ENCODE data around the gene PPP1R14D. TPM values are rescaled to one million over a fixed set of nuclear protein-coding genes. Genes with fewer than 3 reads are reported as not detected.

Gene PPP1R14D
- total and polyA plus RNA-seq, 2 of the 8 experiments (the other 6 are each of a cell fraction or from before 2014, with no cell fraction given): not detected

GRCh38 chr15:40843885-40844695, 15.6 kb upstream of the PPP1R14D start, which contains the start of gene SPINT1 (continued):
- no peak for TF ChIP-seq CTCF (IDR thresholded peaks at IDR 0.05; ENCODE audit: control extremely low read depth in 1 of 3, insufficient read depth in 1 of 3, low read depth in 1 of 3, low read length in 3 of 3)
- TF ChIP-seq RBBP5 (IDR thresholded peaks at IDR 0.05; ENCODE audit: borderline replicate concordance, low read depth, low read length): no peak; the same call in 1 of the 2 replicates
- TF ChIP-seq CEBPB (IDR thresholded peaks at IDR 0.05; ENCODE audit: low read depth, low read length): no peak
- TF ChIP-seq ATF2 (IDR thresholded peaks at IDR 0.05; ENCODE audit: low read length): 0 out of 2 replicates have a peak, but pooled peaks have one; percentile 22
- no peak for TF ChIP-seq CBX5 (IDR thresholded peaks at IDR 0.05; ENCODE audit: low read depth, low read length)
- TF ChIP-seq GTF2F1 (IDR thresholded peaks at IDR 0.05; ENCODE audit: borderline replicate concordance, low read depth, low read length): no peak
- TF ChIP-seq CHD2 (IDR thresholded peaks at IDR 0.05; ENCODE audit: low read length): no peak
- no peak for TF ChIP-seq CREB1 (IDR thresholded peaks at IDR 0.05)
- TF ChIP-seq SP4 (IDR thresholded peaks at IDR 0.05; ENCODE audit: low read length): no peak
- no peak for TF ChIP-seq SAP30 (IDR thresholded peaks at IDR 0.05; ENCODE audit: insufficient read depth, insufficient replicate concordance, low read length)
- no peak for TF ChIP-seq SP1 (IDR thresholded peaks at IDR 0.05; ENCODE audit: low read depth, low read length)
- no peak for TF ChIP-seq MAFK (IDR thresholded peaks at IDR 0.05; ENCODE audit: low read depth, low read length)
- TF ChIP-seq KDM1A (IDR thresholded peaks at IDR 0.05; ENCODE audit: borderline replicate concordance, low read length): no peak
- TF ChIP-seq KDM5A (IDR thresholded peaks at IDR 0.05; ENCODE audit: low read length): no peak
- peak; percentile 10 to 31; a peak in 1 of 4 replicates for TF ChIP-seq SIN3A (conservative IDR thresholded peaks at IDR 0.05 in 1 of 2, IDR thresholded peaks at IDR 0.05 in 1 of 2; ENCODE audit: low read depth in 1 of 2, low read length in 2 of 2)
- TF ChIP-seq MAX (IDR thresholded peaks at IDR 0.05): peak; percentile 53
- TF ChIP-seq RXRA (IDR thresholded peaks at IDR 0.05; ENCODE audit: insufficient read depth, low read depth, low read length): no peak
- TF ChIP-seq TCF12 (IDR thresholded peaks at IDR 0.05; ENCODE audit: low read depth, low read length): no peak
- TF ChIP-seq PHF8 (conservative IDR thresholded peaks at IDR 0.05; ENCODE audit: low read depth, low read length): no peak; the same call in 1 of the 2 replicates
